NCI-H1105 (cell line): Measurements from ENCODE around the gene FBXW5.

Source experiments
- DNase-seq: peaks from one replicate; lab custom pipeline; 2025; lab: John Stamatoyannopoulos, UW

The FBXW5 gene

DNA sequence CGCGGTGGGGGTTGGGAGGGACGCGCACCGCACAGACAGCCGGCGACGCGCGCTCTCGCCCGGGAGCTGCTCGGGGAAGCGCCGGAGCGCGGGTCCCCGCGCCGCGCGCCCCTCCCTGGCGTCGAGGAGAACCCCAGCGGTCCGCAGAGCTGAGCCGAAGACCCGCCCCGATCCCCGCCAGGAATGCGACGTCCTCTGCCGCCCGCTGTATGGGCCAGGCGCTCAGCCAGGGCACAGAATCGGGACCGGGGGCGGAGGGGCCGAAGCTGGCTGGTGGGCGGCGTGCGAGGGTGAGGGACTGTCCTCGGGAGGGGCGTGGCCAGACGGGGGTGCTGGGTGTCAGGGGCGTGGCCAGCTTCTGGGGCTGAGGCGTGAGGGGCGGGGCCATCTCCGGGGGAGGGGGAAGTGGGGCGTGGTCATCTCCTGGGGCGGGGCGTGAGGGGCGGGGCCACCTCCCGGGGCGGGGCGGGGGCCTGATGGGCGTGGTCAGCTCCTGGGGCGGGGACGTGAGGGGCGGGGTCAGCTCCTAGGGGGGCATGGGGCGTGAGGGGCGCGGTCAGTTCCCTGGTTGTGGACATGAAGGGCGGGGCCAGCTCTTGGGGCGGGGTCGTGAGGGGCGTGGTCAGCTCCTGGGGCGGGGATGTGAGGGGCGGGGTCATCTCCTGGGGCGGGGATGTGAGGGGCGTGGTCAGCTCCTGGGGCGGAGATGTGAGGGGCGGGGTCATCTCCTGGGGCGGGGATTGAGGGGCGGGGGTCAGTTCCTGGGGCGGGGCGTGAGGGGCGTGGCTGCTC, 33.7 kb upstream of the FBXW5 start:
- no peak for DNase-seq

DNA sequence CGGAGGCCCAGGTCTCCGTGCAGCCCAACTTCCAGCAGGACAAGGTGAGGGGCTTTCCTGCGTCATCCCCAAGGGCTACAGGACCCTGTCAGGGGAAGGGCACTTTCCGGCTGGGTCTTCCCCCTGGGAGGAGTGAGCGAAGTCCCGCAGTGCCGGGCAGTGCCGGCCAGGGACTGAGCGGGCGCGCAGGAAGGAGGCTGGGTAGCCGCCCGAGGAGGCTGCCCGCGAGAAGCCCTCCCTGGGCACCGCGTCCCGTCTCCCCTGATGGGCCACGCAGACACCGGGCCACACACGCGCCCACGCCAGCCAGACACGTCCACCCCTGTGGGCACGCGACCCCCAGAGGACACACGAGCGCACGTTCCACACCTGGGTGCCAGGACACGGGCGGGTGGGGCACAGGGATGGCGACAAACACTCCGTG, 33.1 kb upstream of the FBXW5 start:
- no peak for DNase-seq

DNA sequence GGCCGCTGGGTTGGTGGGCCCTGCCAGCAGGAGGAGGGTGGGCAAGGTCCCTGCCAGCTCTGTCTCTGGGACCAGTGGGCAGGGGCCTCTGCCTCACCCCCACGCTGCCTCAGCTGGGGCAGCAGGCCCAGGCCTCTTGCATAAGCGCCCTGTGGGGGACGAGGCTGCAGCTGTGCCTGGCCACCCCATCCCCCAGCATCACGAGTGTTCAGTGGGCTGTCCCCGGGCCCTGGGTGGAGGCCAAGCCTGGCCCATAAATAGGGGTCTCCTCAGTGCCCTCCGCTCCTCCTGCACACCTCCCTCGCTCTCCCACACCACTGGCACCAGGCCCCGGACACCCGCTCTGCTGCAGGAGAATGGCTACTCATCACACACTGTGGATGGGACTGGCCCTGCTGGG, 32.7 kb upstream of the FBXW5 start, which contains the start of gene PTGDS:
TSS of gene PTGDS (plus strand) at position 282 of the 400 bp plus-strand sequence. CDS start at position 357, 75 bp downstream.
- DNase-seq, result no peak

DNA sequence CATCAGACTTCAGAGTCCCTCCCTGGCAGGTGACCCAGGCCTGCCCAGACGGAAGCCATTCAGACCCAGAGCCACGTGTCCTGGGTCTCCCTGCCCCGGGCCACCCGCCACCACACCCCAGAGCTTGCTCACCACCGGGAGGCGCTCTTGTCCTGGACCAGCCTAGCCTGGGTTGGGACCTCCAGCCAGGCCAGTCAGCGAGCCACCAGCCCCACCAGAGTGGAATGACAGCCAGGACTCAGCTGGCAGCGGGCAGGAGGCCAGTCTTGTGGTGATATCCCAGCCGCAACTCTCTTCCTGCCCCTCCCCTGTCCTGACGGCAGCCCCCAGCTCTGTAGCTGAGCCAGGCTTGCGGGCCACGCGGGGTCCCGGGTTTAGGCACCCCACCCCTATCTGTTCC, 31.1 kb upstream of the FBXW5 start:
- DNase-seq, result no peak

DNA sequence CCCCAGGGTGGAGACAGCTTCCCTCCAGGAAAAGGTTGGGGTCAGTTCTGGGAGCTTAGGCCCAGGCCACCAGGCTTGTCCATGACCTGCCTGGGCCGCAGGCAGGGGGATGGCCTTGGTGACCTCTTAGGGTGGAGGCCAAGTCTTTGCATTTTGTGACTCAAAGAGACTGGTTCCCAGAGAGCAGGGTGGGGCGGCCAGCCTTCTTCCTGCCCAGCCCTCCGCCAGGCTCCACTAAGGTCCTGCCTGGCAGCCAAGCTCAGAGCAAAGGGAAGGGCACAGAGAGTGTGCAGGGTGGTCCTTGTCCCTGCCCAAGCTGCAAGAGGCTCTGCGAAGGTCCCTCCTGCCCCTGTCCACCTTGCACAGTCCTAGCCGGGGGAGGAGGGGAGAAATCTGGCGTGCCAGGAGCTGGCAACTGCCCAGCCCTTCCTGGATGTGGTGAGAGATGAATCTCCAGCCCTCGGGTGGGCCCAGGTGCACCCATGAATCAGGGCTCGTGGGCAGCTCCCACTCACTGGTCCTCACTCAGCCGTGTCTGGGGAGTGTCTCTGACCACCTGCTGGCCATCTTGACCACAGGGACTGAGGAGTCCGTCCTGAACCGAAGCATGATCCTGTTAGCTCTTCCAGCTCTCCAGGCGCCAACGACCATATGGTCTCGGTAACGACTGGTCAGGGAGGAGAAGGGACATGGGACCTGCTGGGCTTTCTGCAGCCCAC, 30.4 kb upstream of the FBXW5 start:
- DNase-seq, result no peak

DNA sequence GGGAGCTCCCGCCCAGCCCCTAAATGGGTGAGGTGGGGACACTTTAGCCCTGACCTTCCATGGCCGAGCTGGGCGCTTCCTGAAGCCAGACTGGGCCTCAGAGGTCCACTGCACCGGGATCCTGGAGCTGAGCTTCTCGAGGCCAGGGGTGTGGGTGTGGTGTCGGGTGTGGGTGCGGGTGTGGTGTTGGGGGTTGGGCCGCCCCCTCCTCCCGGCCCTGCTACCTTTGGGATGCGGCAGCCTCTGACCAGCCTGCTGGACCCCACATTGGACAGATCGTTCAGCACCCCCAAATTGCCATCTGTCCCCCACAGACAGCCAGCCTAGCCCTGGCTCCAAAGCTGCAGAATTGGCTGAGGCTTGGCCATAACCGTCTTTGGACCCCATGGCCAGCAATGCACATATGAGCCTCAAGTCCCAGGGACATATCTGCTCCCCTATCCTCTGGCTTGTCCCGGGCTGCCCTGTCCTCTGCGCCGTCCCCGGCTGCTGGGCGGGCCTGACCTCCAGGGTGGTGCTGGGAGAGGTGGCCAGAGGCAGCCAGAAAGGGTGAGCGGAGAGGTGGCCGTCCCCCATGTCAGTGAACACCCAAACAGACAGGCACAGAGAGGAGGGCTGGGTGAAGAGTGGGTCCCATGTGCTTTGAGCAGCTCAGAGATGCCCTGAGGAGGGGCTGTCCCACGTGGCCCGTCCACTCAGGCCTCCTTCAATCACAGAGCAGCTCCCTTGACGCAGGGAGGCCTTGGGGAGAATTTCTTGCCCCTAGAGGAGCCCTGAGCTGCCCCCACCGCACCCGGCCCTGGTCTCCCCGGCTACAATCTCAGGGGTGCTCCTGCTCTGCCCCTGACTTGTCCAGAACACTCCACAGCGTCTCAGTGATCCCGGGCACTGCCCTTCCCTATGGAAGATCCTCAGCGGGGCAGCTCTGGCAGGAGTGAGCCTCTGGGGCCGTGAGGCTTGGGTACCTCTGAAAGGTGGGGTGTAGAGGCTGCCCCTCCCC, 29.4 kb upstream of the FBXW5 start:
- DNase-seq, result no peak

DNA sequence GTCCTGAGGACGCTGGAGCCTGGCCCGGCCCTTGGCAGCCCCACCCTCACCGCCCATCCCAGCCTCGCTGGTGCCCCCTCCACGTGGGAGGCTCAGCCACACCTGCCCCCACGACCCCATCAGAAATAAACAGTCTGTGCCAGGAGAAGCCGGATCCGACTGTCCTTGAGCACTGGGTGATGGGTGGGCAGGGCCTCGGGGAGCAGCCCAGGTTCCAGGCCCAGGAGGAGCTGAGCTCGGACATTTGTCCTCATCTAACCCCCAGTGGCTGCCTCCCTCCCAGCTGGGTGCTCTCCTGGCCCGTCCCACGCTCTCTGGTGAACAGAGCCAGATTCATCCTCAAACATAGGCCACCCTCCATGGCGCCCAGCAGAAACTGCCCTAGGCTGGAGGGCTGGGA, 28.2 kb upstream of the FBXW5 start:
- DNase-seq, result no peak

DNA sequence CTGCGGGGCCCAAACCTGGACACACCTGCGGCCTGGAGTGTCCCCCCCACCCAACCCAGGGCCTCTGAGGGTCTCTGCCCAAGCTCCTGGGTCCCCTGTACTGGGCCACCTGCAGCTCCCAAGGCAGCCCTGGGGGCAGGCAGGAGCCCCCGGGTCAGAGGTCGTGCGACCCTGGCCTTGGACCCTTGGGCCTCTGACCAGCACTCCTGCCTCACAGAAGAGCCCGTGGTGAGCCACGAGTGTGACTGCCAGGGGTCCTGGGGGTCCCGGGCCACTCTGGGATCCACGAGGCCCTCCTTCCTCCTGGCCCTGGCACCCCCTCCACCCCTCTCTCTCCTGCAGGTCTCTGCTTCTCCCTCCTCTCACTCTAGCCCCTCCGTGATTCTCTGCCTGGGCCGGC, 27.8 kb upstream of the FBXW5 start:
- DNase-seq, result no peak

DNA sequence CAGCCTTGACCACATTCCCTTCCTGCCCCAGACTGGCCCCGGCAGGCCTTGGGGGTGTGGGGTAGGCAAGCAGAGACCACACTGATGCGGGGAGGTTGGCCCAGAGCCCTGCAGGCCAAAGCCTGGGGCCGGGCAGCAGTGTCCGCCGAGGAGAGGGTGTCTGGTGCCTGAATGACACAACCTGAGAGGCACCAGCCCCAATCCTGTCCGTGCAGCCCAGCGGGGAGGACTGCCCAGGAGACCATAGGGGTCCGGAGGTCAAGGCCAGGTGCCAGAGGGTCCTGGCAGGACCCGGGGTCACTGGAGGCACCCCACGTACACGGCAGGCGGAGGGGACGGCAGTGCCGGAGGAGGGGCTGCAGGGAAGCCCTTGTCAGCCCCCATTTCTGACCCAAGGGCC, 27.2 kb upstream of the FBXW5 start:
- DNase-seq, result no peak

DNA sequence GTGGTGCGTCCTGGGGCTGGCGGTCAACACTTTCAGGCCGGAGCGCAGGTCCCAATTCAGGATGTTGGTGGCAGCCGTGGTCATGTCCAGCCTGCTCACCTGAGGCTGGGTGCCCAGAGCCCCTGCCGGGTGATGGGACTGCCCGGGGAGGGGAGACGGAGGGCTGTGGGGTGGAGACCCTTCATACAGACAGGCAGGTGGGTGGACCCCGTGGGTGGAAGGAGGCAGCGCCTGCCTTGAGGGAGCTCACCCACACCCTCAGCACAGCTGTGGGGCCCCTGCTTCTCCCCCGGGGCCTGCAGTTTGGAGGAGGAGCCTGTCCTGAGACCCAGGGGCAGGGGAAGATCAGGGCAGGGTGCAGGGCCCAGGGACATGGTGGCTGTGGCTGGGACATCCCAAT, 25.8 kb upstream of the FBXW5 start:
- DNase-seq, result no peak

DNA sequence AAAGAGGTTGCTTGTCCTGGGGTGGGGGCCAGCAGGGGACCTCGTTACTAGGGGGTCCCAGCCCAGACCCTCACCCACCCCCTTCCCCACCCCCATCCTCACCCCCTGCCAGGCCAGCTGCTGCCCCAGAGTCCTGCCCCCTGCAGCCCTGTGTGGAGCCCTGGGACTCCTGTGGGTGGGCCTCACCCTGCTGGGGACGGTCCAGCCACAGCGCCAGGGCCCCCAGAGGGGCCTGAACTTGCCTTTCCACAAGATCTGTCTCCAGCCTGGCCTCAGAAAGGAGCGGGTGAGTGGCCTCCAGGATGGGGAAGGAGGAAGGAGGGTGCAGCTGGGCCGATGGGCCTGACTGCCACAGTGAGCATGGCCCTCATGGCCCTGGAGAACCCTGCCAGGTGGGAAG, 25.2 kb upstream of the FBXW5 start:
- no peak for DNase-seq

DNA sequence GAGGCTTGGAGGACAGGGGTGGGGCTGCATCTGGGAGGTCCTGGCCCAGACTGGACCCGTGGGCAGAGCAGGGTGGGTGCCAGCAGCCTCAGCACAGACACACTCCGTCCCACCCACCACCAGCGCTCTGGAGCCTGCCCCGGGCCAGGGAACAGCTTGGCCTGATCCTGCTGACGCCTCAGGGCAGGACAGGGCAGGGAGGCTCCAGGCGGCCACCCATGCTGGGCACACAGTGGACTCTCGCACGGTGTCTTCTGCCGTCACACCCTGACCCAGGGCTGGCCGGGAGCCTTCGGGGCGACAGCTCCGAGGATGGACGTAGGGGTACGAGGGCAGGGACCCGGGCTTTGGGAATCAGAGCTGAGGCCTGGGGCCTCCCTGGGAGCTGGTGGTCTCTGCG, 24.6 kb upstream of the FBXW5 start:
- no peak for DNase-seq

DNA sequence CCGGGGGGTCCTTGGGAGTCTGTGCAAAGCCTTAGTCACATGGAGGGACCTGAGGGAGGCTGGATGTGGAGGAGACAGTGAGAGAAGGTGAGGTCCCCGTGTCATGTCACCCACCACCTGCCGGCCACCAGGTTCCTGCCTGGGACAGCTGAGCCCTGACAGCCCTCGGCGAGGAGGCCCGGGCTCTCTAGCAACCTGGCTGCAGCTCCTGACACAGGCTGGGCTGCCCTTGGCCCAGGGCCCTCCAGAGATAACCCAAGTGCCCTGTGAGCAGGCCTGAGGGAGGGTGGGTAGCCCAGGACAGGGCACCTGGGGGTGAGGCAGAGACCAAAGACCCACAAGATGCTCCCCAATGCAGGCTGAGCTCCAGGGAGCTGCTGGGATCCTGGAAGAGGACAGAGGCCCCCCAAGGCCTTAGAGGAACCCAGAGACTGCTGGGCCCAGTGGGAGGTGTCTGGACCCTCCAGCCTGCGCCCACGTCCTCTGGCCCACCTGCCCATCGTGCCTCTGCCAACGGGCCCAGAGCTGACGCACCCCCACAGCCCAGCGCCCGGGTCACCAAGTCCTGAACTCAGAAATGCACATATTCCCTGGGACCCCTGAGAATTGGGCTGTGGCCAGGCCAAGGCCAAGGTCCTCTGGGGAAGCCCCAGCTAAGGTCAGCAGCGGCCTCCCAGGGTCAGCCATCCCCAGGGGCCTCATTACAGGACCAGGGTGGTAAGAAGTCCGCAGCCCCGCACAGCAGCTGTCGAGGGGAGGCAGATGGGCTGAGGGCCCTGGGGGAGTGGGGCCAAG, 24.0 kb upstream of the FBXW5 start:
- no peak for DNase-seq

DNA sequence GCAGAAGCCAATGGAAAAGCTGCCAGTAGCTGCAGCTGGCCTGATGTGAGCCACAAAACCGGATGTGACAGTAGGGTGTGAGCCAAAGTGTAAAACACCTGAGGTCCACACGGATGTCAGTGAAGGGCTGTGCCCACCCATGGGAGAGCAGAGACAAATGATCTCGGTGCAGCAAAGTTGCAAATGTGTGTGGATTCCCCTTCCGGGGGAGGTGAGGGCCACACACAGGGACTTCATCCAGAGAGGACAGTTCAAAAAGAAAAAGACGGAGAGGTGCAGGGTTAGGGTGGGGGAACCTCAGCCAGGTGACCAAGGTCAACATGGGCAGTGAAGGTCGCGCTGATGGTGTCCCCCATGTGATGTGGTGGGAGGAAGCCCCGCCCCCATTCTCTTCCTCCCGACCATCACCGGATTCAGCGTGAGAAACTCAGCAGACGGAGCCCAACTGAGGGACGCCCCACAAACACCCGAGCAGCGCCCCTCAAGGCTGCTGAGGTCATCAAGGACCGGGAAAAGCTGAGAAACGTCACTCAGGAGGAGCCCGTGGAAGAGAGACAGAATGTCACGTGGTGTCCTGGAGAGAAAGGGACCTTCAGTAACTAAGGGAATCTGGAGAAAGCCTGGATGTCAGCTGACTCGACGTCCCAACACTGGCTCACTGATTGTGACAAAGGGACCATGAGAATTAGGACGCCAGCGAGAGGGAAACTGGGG, 21.4 kb upstream of the FBXW5 start:
- DNase-seq, result no peak

DNA sequence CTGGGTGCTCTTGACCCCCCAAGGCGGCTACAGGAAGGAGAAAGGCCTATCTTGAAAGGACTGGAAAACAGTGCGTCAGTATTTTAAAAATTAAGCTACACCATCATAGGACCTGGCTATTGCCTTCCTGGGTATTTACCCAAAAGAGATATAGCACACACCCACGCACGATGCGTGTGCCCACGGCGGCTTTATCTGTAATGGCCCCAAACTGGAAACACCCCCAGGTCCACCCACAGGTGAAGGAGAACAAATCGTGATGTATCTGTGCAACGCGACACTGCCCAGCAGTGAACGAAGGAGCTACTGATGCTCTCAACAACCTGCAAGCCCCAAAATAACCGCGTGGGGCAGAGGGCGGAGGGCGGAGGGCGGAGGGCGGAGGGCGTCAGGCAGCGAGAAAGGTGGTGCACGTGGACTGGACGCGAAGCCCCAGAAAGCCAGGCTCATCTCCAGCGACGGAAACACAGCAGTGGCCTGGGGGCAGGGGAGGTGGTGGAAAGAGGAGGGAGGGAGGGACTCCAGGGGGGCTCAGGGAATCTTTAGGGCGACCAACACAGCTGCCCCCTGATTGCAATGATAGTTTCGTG, 20.4 kb upstream of the FBXW5 start:
- DNase-seq, result no peak

DNA sequence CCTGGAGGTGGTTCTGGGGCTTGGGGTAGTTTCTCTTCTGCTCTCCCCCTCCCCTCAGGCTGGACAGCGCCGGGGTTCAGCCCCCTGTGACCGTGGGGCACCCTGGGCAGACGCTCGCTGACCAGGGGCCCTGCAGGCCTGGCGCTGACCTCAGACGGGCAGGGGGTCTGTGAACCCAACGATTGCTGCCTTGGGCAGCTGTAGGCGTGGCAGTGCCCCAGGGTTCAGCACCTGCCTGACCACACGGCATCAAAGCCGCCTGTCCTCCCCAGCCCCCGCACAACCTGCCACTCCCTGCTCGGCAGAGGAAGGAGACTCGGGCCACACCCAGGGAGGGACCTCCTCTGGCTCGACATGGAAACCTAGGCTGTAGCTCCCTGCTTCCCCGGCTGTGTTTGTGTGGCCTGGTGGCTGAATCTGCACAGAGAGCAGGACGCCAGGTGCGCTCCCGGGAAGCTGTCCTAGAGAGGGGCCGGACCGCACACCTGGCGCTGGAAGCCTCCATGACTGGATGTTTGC, 19.7 kb upstream of the FBXW5 start:
- no peak for DNase-seq

DNA sequence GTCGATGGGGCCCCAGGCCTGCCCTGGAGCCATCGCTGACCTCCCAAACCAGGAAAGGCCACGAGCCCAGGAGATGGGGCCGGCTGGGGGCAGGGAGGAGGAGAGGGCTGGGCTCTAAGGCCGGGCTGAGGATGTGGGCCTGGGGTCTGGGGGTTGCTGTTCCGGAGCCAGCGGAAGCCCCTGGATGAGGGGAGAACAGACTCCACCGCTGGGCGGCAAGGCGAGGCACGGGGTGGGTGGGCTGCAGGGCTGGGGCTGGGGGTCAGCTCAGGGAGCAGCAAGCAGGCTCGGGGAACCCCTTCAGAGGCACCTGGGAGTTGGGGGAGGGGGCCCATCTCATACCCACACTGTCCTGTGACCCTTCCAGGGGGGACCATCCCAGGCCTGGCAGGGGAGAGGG, 19.2 kb upstream of the FBXW5 start:
- DNase-seq, result no peak

DNA sequence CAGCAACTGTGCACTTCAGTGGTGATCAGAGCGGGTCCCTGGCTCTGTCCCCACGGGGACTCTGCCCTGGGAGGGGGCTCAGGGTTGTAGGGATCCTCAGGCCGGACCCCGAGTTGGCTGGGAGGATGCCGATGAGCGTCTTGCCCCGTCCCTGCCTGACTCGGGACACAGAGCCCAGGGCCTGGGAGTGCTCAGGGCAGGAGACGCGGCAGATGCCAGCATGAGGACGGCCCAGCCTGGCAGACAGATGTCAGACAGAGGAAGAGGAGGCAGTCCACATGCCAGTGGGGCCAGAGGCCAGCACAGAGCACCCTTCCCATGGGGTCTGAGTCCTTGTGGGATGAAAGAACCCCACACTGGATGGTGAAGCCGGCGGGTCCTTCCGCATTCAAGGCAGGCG, 18.8 kb upstream of the FBXW5 start:
- no peak for DNase-seq

DNA sequence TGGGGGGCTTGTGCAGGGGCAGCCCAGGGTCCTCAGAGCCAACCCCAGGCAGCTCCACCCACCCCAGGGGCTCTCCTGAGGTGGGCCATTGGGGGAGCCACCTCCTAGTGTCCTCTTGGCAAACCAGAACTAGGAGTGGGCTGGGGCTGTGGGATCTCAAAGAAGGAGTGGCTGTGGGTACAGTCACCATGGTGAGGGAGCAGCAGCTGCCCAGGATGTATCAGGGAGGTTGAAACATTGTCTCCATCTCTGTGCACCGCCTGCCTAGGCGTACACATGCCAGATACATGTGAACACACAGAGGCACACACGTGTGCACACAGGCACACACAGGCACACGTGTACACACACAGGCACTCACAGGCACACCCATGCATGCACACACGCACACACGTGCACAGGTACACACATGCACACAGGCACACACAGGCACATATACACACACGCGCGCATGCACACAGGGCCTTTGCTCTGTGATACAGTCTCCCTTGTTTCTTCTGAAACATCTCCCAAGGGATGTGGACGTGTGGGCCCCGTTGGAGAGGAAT, 18.2 kb upstream of the FBXW5 start:
- no peak for DNase-seq

DNA sequence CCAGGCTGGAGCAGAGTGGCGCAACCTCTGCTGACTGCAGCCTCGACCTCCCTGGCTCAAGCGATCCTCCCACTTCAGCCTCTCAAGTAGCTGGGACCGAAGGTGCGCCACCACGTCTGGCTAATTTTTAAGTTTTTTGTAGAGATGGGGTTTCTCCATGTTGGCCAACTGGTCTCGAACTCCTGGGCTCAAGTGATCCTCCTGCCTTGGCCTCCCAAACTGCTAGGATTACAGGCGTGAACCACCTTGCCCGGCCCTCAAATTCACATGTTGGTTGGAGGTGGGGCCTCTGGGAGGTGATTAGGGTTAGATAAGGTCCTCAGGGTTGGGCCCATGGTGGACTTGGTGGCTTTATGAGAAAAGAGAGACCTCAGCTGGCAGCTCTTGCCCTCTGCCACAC, 17.6 kb upstream of the FBXW5 start:
- DNase-seq, result no peak
